Fibroblast of lung (primary cell): ENCODE results near the gene FOLR2.

Experiments used
- CTCF ChIP-seq, 2 donors: IDR thresholded peaks in 1 of 2; conservative IDR thresholded peaks in 1 of 2; 1 replicate in 1 of 2; 2 replicates in 1 of 2; pipeline ENCODE4 v1.5.1; 2011 to 2012; ENCODE audit warnings: low read length in 2 of 2, control low read depth in 1 of 2, inconsistent platforms in 1 of 2, low read depth in 1 of 2, mild to moderate bottlenecking in 1 of 2
- EZH2 ChIP-seq: IDR thresholded peaks from 2 replicates; pipeline ENCODE4 v1.5.1; 2012; ENCODE audit warnings: low read length, control low read depth, mild to moderate bottlenecking; ENCODE audit errors: missing control alignments

DNA sequence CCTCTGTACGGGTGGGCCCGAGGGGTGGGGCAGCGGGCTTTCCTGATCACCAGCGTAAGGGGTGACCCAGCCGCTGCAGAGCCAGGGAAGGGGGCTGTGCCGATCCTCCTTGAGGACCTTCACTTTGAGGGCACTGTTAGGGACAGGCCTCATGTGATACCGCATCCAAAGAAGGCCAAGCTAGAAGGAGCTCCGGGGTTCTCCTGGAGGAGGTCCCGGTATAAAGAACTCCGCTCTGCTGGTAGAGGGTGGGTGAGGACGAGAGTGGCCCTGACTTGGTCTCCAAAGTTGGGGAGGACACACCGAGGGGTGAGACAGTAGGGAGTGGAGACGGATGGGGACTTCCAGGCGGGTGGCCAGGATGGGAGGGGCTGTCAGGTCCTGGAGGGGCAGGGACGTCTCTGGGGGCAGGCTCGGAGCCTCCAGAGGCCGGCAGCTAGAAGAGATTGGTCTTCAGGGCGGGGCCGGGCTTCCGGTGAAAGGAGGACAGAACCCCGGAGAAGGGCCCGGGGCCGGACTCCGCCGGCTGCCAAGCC lies 22.8 kb downstream of the FOLR2 start:
- no peak for TF ChIP-seq CTCF (conservative IDR thresholded peaks at IDR 0.05 in 1 of 2, IDR thresholded peaks at IDR 0.05 in 1 of 2; ENCODE audit: low read depth in 1 of 2, low read length in 2 of 2)
- no peak for TF ChIP-seq EZH2
